Dendritic cell treated with granulocyte-macrophage colony-stimulating factor and Interleukin-4, amounts not matched to agents 40 ng/mL and 50 ng/mL, for 4 days (primary cell): ENCODE data around the gene VCAM1.
"Not testable (repeated sequence)": the region's sequence is repeated elsewhere in the genome, so short reads cannot be mapped to it uniquely, and the experiment has no call there.

ENCODE experiments used
- H3K27ac Mint-ChIP-seq: one replicate; pipeline ENCODE4 v1.8.0; 2022; ENCODE audit warnings: mild to moderate bottlenecking, mixed read lengths
- H3K27me3 Mint-ChIP-seq: one replicate; pipeline ENCODE4 v1.8.0; 2022; ENCODE audit warnings: mild to moderate bottlenecking, mixed read lengths
- H3K36me3 Mint-ChIP-seq: one replicate; pipeline ENCODE4 v1.8.0; 2022; ENCODE audit warnings: low read depth, mixed read lengths
- H3K4me1 Mint-ChIP-seq: one replicate; pipeline ENCODE4 v1.8.0; 2022; ENCODE audit warnings: low read depth, mixed read lengths
- H3K4me3 Mint-ChIP-seq: one replicate; pipeline ENCODE4 v1.8.0; 2022; ENCODE audit warnings: mild to moderate bottlenecking, moderate library complexity, mixed read lengths
- H3K9me3 Mint-ChIP-seq: one replicate; pipeline ENCODE4 v1.8.0; 2022; ENCODE audit warnings: mixed read lengths
- intact Hi-C: fragments of 100-400 bp; cut with micrococcal nuclease; formaldehyde crosslinking; loops from one replicate; pipeline ENCODE4 v1.15.0; 2022

Gene VCAM1

DNA sequence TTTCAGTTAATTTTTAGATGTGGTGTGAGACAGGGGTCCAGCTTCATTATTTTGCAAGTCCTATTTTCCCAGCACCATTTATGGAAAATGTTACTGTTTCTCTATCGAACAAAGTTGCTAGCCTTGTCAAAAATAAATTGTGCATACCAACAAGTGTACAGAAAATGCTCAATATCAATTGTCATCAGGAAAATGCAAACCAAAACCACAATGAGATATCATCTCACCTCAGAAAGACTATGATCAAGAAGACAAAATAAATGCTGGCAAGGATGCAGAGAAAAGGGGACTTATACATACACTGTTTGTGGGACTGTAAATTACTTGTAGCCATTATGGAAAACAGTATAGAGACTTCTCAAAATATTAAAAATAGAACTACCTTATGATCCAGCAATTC is 54.8 kb downstream of the VCAM1 start:
- no peaks in the 10 kb centered on the region for H3K36me3 Mint-ChIP-seq
- no peaks in the 10 kb centered on the region for H3K27me3 Mint-ChIP-seq
- H3K9me3 Mint-ChIP-seq = peaks cover 12% of the 10 kb centered on the region
- no peak overlapping the region for H3K4me3 Mint-ChIP-seq
- intact Hi-C loops = no loop called here
- H3K4me1 Mint-ChIP-seq = peaks cover 28% of the 10 kb centered on the region
- H3K27ac Mint-ChIP-seq = no peak overlapping the region

DNA sequence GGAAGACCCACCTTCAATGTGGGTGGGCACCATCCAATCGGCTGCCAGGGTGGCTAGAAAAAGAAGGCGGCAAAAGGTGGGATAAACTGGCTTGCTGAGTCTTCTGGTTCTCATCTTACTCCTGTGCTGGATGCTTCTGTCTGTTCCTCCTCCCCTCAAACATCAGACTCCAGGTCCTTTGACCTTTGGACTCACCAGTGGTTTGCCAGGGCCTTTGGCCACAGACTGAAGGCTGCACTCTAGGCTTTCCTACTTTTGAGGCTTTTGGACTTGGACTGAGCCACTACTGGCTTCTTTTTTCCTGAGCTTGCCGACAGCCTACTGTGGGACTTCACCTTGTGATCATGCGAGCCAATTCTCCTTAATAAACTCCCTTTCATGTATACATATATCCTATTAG is 55.9 kb downstream of the VCAM1 start:
- Mint-ChIP-seq H3K27me3 (no peaks in the 10 kb centered on the region), H3K36me3 (no peaks in the 10 kb centered on the region), H3K4me3 (no peak overlapping the region), H3K9me3 (peaks cover 19% of the 10 kb centered on the region), H3K4me1 (peaks cover 21% of the 10 kb centered on the region), H3K27ac (no peak overlapping the region)
- intact Hi-C loops = no loop called here

DNA sequence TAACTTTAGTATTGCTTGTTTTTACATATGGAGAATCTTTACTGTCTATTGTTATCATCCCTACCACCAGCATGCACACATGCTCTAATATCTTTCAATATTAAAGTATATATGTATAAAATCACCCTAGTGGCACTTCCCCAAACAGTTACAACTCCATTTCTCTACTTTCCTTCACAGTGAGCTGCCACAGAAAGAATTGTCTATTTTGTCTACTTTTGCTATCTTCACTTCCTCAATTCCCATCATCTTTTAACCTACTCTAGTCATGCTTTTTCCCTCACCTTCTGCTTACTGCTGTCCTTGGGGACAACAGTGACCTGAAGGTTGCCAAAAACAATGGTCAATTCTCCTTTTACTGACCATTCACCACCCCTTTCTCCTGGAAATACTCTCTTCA is 59.2 kb downstream of the VCAM1 start:
- H3K4me1 Mint-ChIP-seq = peaks cover 13% of the 10 kb centered on the region
- peaks cover 34% of the 10 kb centered on the region for H3K9me3 Mint-ChIP-seq
- no peaks in the 10 kb centered on the region for H3K36me3 Mint-ChIP-seq
- H3K27me3 Mint-ChIP-seq = no peaks in the 10 kb centered on the region
- intact Hi-C loops = no loop called here
- no peak overlapping the region for H3K4me3 Mint-ChIP-seq
- no peak overlapping the region for H3K27ac Mint-ChIP-seq

DNA sequence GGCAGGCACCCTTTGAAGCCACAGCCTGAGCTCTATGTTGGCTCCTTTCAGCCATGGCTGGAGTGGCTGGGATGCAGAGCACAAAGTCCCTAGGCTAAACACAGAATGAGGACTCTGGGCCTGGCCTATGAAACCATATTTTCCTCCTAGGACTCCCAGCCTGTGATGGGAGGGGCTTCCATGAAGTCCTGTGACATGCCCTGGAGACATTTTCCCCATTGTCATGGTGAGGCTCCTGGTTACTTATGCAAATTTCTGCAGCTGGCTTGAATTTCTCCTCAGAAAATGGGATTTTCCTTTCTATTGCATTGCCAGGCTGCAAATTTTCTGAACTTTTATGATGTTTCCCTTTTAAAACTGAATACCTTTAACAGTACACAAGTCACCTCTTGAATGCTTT is 61.3 kb downstream of the VCAM1 start:
- Mint-ChIP-seq H3K36me3 (no peaks in the 10 kb centered on the region), H3K27ac (no peak overlapping the region), H3K9me3 (peaks cover 25% of the 10 kb centered on the region), H3K27me3 (peaks cover 2% of the 10 kb centered on the region), H3K4me1 (peaks cover 18% of the 10 kb centered on the region), H3K4me3 (no peak overlapping the region)
- intact Hi-C loops = no loop called here

DNA sequence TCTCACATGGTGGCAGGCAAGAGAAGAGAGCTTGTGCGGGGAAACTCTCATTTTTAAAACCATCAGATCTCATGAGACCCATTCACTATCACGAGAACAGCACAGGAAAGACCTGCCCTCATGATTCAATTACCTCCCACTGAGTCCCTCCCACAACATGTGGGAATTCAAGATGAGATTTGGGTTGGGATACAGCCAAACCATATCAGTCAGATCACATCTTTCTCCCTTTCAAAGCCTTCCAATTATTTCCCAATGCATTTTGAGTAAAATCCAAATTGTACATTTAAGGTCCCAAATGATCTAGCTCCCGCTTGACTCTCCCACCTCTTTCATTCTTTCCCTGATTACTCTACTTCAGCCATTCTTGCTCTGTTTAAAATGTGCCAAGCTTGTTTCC is 62.2 kb downstream of the VCAM1 start:
- H3K4me3 Mint-ChIP-seq, intact Hi-C loops: not testable (repeated sequence)

DNA sequence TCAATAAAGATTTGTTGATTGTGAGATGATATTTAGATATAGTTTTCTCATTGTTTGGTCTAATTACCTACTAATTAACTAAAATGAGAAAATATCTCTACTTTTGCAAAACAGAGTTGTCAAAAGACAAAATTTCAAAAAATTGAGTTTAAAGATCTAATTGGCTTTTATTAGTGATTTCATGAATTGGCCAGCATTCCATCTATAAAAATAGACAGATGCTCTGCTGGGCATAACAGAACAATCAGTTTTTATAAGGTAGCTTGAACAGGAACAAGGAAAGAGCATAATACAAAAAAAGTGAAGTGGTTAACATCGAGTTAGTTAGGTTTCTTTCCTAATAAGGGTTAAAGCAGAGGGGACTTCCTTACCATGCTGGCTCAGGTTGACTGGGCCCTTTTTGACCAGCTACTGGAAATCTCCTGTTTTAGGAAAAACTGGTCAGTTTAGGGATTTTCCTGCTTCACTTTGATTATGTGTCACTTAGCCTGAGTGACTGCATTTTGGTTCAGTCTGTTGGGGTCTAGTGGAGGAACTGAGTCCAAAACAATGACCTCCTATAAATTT is 63.0 kb downstream of the VCAM1 start:
- intact Hi-C loops = no loop called here
- Mint-ChIP-seq H3K27ac (no peak overlapping the region), H3K36me3 (no peaks in the 10 kb centered on the region)

More for the DNA sequence above, 62.2 kb downstream of the VCAM1 start:
- H3K9me3 Mint-ChIP-seq = peaks cover 25% of the 10 kb centered on the region
- peaks cover 21% of the 10 kb centered on the region for H3K4me1 Mint-ChIP-seq
- H3K36me3 Mint-ChIP-seq, H3K27ac Mint-ChIP-seq, H3K27me3 Mint-ChIP-seq: not testable (repeated sequence)

DNA sequence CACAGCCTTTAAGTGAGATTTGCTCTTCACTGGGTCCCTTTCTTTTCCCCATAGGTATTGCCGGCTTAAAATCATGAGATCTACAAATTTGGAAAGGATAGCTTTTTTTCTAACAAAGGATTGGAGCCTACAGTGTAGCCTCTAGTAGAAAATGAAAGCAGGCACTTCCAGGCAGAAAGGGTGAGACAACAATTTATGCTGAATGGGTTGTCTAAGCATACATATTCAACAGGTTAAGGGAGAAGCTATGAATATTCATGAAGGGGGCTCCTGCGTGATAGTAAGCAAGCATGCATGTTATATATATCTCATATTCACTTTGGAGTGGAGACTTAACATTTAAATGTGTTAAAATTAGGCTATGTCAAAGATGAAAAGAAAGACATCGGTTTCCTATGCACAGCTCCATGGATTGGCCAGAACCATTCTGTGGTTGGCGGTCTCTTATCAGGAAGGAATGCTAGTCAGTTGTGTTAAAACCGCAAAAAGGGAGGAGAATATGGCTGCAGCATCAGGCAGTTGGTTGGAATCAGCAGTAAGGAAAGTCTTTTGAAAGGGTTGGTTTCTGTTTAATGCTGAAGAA is 66.0 kb downstream of the VCAM1 start:
- Mint-ChIP-seq H3K36me3 (no peaks in the 10 kb centered on the region), H3K27me3 (peaks cover 3% of the 10 kb centered on the region), H3K27ac (no peak overlapping the region), H3K4me3 (no peak overlapping the region), H3K9me3 (peaks cover 15% of the 10 kb centered on the region), H3K4me1 (peaks cover 12% of the 10 kb centered on the region)
- intact Hi-C loops = no loop called here

More for the DNA sequence above, 63.0 kb downstream of the VCAM1 start:
- peaks cover 21% of the 10 kb centered on the region for H3K4me1 Mint-ChIP-seq
- peaks cover 3% of the 10 kb centered on the region for H3K27me3 Mint-ChIP-seq
- H3K4me3 Mint-ChIP-seq = no peak overlapping the region
- H3K9me3 Mint-ChIP-seq = peaks cover 25% of the 10 kb centered on the region

DNA sequence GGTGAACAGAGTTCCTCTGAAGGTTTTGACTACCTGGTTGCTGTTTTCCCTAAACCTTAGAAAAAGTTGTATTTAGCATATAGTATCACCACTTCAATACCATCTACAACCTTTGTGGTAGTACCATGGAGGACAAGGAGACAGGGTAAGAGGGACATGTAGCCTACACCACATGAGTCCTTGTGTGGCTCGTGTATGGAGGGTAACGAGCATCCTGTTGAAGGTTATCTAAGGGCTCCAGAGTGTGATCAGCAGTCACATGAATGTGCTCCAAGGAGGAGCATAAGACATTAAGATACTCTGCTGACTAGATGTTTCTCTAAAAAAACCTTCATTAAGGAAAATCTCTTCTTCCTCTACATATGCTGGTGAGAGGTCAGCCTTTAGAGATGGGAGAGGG is 67.3 kb downstream of the VCAM1 start:
- peaks cover 12% of the 10 kb centered on the region for H3K4me1 Mint-ChIP-seq
- intact Hi-C loops = no loop called here
- no peak overlapping the region for H3K27ac Mint-ChIP-seq
- no peaks in the 10 kb centered on the region for H3K36me3 Mint-ChIP-seq
- H3K9me3 Mint-ChIP-seq = peaks cover 6% of the 10 kb centered on the region
- peaks cover 3% of the 10 kb centered on the region for H3K27me3 Mint-ChIP-seq
- no peak overlapping the region for H3K4me3 Mint-ChIP-seq
